Loucy (cell line): ENCODE data around the gene PKD2L2.

ENCODE experiments used
- H2AFZ ChIP-seq: fragments of 200-600 bp; sonication (generic); 2 replicates; pipeline ENCODE4 v1.6.0; 2016; ENCODE audit warnings: antibody characterized with exemption, mild to moderate bottlenecking, low read length, moderate library complexity
- H3F3A ChIP-seq: fragments of 200-600 bp; 2 replicates; pipeline ENCODE4 v1.6.0; 2016; ENCODE audit warnings: antibody characterized with exemption, low read depth, mild to moderate bottlenecking
- H3K27me3 ChIP-seq: fragments of 200-600 bp; sonication (generic); 2 replicates; pipeline ENCODE4 v1.6.1; 2014; ENCODE audit warnings: low read length, mild to moderate bottlenecking; ENCODE audit not compliant: insufficient read depth, poor library complexity, severe bottlenecking
- H3K36me3 ChIP-seq: fragments of 200-600 bp; sonication (generic); 2 replicates; pipeline ENCODE4 v1.6.1; 2016; ENCODE audit warnings: low read length; ENCODE audit not compliant: insufficient read depth
- H3K4me1 ChIP-seq: fragments of 200-600 bp; sonication (generic); 2 replicates; pipeline ENCODE4 v1.5.1; 2014; ENCODE audit warnings: low read length, mild to moderate bottlenecking; ENCODE audit not compliant: insufficient read depth, poor library complexity, severe bottlenecking
- H3K4me2 ChIP-seq: fragments of 200-600 bp; sonication (generic); 2 replicates; pipeline ENCODE4 v1.6.0; 2014; ENCODE audit warnings: antibody characterized with exemption, low read length, low read depth, mild to moderate bottlenecking; ENCODE audit not compliant: poor library complexity, severe bottlenecking
- H3K4me3 ChIP-seq: fragments of 200-600 bp; sonication (generic); 2 replicates; pipeline ENCODE4 v1.5.1; 2014; ENCODE audit warnings: low read length, mild to moderate bottlenecking, mixed read lengths; ENCODE audit not compliant: poor library complexity, severe bottlenecking
- H3K79me2 ChIP-seq: fragments of 200-600 bp; sonication (generic); 2 replicates; pipeline ENCODE4 v1.6.1; 2014; ENCODE audit warnings: low read length; ENCODE audit not compliant: insufficient read depth
- H3K9ac ChIP-seq: fragments of 200-600 bp; sonication (generic); 2 replicates; pipeline ENCODE4 v1.6.0; 2014; ENCODE audit warnings: mild to moderate bottlenecking, low read depth, low read length, moderate library complexity; ENCODE audit not compliant: poor library complexity, severe bottlenecking
- H3K9me2 ChIP-seq: fragments of 200-600 bp; sonication (generic); replicated peaks from 2 replicates; pipeline ENCODE4 v1.6.1; 2016; ENCODE audit warnings: low read depth, low read length, mixed read lengths
- H3K9me3 ChIP-seq: fragments of 200-600 bp; sonication (generic); 2 replicates; pipeline ENCODE4 v1.6.1; 2014; ENCODE audit warnings: mild to moderate bottlenecking, antibody characterized with exemption, low read length, low read depth; ENCODE audit not compliant: insufficient read depth
- H4K20me1 ChIP-seq: fragments of 200-600 bp; sonication (generic); 2 replicates; pipeline ENCODE4 v1.6.0; 2014; ENCODE audit warnings: antibody characterized with exemption, low read length, mild to moderate bottlenecking; ENCODE audit not compliant: insufficient read depth, poor library complexity, severe bottlenecking
- CTCF ChIP-seq: fragments of 200-600 bp; sonication (generic); conservative IDR thresholded peaks from 2 replicates; pipeline ENCODE4 v1.5.1; 2014; ENCODE audit warnings: mild to moderate bottlenecking, antibody characterized with exemption, low read length
- EZH2phosphoT487 ChIP-seq: fragments of 200-600 bp; IDR thresholded peaks from 2 replicates; pipeline ENCODE4 v1.6.1; 2018; ENCODE audit warnings: antibody characterized with exemption, mild to moderate bottlenecking, moderate library complexity, borderline replicate concordance

Gene PKD2L2

GRCh38 chr5:137894586-137894985 is 5.3 kb downstream of the PKD2L2 start:
- no peaks in the 10 kb centered on the region for H4K20me1 ChIP-seq
- no peak overlapping the region for H2AFZ ChIP-seq
- H3K9me3 ChIP-seq, result no peaks in the 10 kb centered on the region
- peaks cover 2% of the 10 kb centered on the region for H3K4me1 ChIP-seq
- H3K4me2 ChIP-seq, result no peak overlapping the region
- no peaks in the 10 kb centered on the region for H3K27me3 ChIP-seq
- H3K9me2 ChIP-seq, result no peaks in the 10 kb centered on the region
- TF ChIP-seq EZH2phosphoT487 (no peak), CTCF (no peak)
- H3K9ac ChIP-seq, result no peak overlapping the region
- H3K4me3 ChIP-seq, result no peak overlapping the region
- H3K79me2 ChIP-seq, result no peaks in the 10 kb centered on the region
- no peaks in the 10 kb centered on the region for H3F3A ChIP-seq
- no peaks in the 10 kb centered on the region for H3K36me3 ChIP-seq

GRCh38 chr5:137896560-137896959 is 7.3 kb downstream of the PKD2L2 start:
- H2AFZ ChIP-seq, result no peak overlapping the region
- H3K79me2 ChIP-seq, result no peaks in the 10 kb centered on the region
- H3K27me3 ChIP-seq, result no peaks in the 10 kb centered on the region
- no peak overlapping the region for H3K4me2 ChIP-seq
- no peaks in the 10 kb centered on the region for H4K20me1 ChIP-seq
- no peaks in the 10 kb centered on the region for H3K4me1 ChIP-seq
- TF ChIP-seq EZH2phosphoT487 (no peak), CTCF (no peak)
- no peaks in the 10 kb centered on the region for H3F3A ChIP-seq
- no peak overlapping the region for H3K4me3 ChIP-seq
- H3K9ac ChIP-seq, result no peak overlapping the region
- H3K9me3 ChIP-seq, result no peaks in the 10 kb centered on the region
- no peaks in the 10 kb centered on the region for H3K36me3 ChIP-seq
- H3K9me2 ChIP-seq, result no peaks in the 10 kb centered on the region

- no peak overlapping the region for H3K4me2 ChIP-seq
- no peaks in the 10 kb centered on the region for H3F3A ChIP-seq
- no peaks in the 10 kb centered on the region for H4K20me1 ChIP-seq
- H3K36me3 ChIP-seq, result no peaks in the 10 kb centered on the region
- no peak overlapping the region for H3K4me3 ChIP-seq
- no peaks in the 10 kb centered on the region for H3K4me1 ChIP-seq
- no peak overlapping the region for H3K9ac ChIP-seq
- no peaks in the 10 kb centered on the region for H3K9me3 ChIP-seq
- H3K27me3 ChIP-seq, result no peaks in the 10 kb centered on the region
- no peak overlapping the region for H2AFZ ChIP-seq
- TF ChIP-seq EZH2phosphoT487, result no peak
- no peak for TF ChIP-seq CTCF
- no peaks in the 10 kb centered on the region for H3K9me2 ChIP-seq
- no peaks in the 10 kb centered on the region for H3K79me2 ChIP-seq
Observed at GRCh38 chr5:137899493-137899892, 10.2 kb downstream of the PKD2L2 start.
